Peyer's patch (tissue), 4 donors: ENCODE data around the gene CERT1.

Source experiments
- CTCF ChIP-seq, 6 experiments: fragments of 450-650 bp in 4 of 6; fragments of 200-600 bp in 2 of 6; sonication (generic) in 1 of 6; IDR thresholded peaks; one replicate each; pipeline ENCODE4 v1.5.1; 2017 to 2019; ENCODE audit warnings: antibody characterized with exemption in 6 of 6, mild to moderate bottlenecking in 3 of 6, moderate library complexity in 1 of 6
- POLR2A ChIP-seq, 2 donors: fragments of 450-650 bp; IDR thresholded peaks; one replicate each; pipeline ENCODE4 v1.5.1; 2017; ENCODE audit warnings: antibody characterized with exemption in 2 of 2, mild to moderate bottlenecking in 2 of 2, moderate library complexity in 2 of 2

- TF ChIP-seq POLR2A (IDR thresholded peaks at IDR 0.05) (no peak), CTCF (IDR thresholded peaks at IDR 0.05) (no peak)
Measured at GRCh38 chr5:75439276-75439675, 72.2 kb downstream of the CERT1 start.
